ENCODE measurements around the gene IRGQ. TPM values are rescaled to one million over a fixed set of nuclear protein-coding genes. Genes with fewer than 3 reads are reported as not detected.
A peak's percentile ranks its signal among the peaks of the same experiment; 100 is the strongest.

The IRGQ gene
- total and polyA plus RNA-seq, 2 experiments from 2014 or later, result 8.4 to 49.6 TPM

DNA sequence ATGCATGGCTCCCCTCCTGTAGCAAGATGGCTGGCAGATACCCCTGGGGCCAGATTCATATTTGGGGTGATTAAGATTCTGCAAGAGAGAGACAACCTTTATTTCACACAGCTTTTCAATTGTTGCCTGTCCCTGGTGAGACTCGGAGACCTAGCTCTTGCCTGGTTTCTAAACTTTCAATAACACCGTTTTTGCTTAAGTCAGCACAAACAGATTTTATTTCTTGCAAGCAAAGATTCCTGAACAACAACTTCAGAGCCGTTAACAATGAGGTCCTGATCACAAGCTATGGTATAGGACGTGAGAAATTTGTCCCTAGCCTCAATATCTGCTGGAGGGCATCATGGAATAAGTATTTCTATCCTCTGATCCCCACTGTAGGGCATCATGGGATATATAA is 46.6 kb upstream of the IRGQ start (continued):
- TF ChIP-seq, protein P1, sequence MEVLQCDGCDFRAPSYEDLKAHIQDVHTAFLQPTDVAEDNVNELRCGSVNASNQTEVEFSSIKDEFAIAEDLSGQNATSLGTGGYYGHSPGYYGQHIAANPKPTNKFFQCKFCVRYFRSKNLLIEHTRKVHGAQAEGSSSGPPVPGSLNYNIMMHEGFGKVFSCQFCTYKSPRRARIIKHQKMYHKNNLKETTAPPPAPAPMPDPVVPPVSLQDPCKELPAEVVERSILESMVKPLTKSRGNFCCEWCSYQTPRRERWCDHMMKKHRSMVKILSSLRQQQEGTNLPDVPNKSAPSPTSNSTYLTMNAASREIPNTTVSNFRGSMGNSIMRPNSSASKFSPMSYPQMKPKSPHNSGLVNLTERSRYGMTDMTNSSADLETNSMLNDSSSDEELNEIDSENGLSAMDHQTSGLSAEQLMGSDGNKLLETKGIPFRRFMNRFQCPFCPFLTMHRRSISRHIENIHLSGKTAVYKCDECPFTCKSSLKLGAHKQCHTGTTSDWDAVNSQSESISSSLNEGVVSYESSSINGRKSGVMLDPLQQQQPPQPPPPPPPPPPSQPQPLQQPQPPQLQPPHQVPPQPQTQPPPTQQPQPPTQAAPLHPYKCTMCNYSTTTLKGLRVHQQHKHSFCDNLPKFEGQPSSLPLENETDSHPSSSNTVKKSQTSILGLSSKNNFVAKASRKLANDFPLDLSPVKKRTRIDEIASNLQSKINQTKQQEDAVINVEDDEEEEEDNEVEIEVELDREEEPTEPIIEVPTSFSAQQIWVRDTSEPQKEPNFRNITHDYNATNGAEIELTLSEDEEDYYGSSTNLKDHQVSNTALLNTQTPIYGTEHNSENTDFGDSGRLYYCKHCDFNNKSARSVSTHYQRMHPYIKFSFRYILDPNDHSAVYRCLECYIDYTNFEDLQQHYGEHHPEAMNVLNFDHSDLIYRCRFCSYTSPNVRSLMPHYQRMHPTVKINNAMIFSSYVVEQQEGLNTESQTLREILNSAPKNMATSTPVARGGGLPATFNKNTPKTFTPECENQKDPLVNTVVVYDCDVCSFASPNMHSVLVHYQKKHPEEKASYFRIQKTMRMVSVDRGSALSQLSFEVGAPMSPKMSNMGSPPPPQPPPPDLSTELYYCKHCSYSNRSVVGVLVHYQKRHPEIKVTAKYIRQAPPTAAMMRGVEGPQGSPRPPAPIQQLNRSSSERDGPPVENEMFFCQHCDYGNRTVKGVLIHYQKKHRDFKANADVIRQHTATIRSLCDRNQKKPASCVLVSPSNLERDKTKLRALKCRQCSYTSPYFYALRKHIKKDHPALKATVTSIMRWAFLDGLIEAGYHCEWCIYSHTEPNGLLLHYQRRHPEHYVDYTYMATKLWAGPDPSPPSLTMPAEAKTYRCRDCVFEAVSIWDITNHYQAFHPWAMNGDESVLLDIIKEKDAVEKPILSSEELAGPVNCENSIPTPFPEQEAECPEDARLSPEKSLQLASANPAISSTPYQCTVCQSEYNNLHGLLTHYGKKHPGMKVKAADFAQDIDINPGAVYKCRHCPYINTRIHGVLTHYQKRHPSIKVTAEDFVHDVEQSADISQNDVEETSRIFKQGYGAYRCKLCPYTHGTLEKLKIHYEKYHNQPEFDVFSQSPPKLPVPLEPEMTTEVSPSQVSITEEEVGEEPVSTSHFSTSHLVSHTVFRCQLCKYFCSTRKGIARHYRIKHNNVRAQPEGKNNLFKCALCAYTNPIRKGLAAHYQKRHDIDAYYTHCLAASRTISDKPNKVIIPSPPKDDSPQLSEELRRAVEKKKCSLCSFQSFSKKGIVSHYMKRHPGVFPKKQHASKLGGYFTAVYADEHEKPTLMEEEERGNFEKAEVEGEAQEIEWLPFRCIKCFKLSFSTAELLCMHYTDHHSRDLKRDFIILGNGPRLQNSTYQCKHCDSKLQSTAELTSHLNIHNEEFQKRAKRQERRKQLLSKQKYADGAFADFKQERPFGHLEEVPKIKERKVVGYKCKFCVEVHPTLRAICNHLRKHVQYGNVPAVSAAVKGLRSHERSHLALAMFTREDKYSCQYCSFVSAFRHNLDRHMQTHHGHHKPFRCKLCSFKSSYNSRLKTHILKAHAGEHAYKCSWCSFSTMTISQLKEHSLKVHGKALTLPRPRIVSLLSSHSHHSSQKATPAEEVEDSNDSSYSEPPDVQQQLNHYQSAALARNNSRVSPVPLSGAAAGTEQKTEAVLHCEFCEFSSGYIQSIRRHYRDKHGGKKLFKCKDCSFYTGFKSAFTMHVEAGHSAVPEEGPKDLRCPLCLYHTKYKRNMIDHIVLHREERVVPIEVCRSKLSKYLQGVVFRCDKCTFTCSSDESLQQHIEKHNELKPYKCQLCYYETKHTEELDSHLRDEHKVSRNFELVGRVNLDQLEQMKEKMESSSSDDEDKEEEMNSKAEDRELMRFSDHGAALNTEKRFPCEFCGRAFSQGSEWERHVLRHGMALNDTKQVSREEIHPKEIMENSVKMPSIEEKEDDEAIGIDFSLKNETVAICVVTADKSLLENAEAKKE (CRISPR knock-in tag; IDR thresholded peaks at IDR 0.05), result no peak
- no peak for TF ChIP-seq ZNF331 (CRISPR knock-in tag; IDR thresholded peaks at IDR 0.05; ENCODE audit: low read depth)
- no peak for TF ChIP-seq EZH2 (IDR thresholded peaks at IDR 0.05; ENCODE audit: low read depth, unreplicated experiment)
- TF ChIP-seq, protein P2, sequence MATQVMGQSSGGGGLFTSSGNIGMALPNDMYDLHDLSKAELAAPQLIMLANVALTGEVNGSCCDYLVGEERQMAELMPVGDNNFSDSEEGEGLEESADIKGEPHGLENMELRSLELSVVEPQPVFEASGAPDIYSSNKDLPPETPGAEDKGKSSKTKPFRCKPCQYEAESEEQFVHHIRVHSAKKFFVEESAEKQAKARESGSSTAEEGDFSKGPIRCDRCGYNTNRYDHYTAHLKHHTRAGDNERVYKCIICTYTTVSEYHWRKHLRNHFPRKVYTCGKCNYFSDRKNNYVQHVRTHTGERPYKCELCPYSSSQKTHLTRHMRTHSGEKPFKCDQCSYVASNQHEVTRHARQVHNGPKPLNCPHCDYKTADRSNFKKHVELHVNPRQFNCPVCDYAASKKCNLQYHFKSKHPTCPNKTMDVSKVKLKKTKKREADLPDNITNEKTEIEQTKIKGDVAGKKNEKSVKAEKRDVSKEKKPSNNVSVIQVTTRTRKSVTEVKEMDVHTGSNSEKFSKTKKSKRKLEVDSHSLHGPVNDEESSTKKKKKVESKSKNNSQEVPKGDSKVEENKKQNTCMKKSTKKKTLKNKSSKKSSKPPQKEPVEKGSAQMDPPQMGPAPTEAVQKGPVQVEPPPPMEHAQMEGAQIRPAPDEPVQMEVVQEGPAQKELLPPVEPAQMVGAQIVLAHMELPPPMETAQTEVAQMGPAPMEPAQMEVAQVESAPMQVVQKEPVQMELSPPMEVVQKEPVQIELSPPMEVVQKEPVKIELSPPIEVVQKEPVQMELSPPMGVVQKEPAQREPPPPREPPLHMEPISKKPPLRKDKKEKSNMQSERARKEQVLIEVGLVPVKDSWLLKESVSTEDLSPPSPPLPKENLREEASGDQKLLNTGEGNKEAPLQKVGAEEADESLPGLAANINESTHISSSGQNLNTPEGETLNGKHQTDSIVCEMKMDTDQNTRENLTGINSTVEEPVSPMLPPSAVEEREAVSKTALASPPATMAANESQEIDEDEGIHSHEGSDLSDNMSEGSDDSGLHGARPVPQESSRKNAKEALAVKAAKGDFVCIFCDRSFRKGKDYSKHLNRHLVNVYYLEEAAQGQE (IDR thresholded peaks at IDR 0.05; ENCODE audit: unreplicated experiment), result no peak
- TF ChIP-seq JUNB (IDR thresholded peaks at IDR 0.05; ENCODE audit: unreplicated experiment), result no peak

DNA sequence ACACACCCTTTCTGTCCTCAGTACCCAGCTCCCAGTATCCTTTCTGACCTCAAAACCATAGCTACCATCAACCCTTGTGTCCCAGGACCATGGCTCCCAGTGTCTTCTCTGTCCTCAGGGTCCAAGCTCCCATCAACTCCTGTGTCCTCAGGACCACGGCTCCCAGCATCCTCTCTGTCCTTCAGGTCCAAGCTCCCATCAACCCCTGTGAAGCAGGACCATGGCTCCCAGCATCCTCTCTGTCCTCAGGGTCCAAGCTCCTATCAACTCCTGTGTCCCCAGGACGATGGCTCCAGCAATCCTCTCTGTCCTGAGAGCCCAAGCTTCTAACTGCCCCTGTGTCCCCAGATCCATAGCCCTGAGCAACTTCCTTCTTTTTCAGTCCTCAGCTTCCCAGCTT is 45.4 kb upstream of the IRGQ start:
- no peaks in the 10 kb centered on the region for H3K9me2 ChIP-seq (ENCODE audit: insufficient read depth)
- peaks cover 52% of the 10 kb centered on the region for H3K27me3 ChIP-seq (ENCODE audit: insufficient read depth)
- H3K79me2 ChIP-seq (replicated peaks; ENCODE audit: insufficient read depth), result no peaks in the 10 kb centered on the region
- no peak overlapping the region for H3K4me3 ChIP-seq
- no peak overlapping the region for H3K27ac Mint-ChIP-seq
- peaks cover 17% of the 10 kb centered on the region for H3K4me1 ChIP-seq (ENCODE audit: insufficient read depth)
- peaks cover 53% of the 10 kb centered on the region for H3K27me3 Mint-ChIP-seq (ENCODE audit: insufficient read depth, low read depth, poor library complexity)
- peaks cover 21% of the 10 kb centered on the region for H3K36me3 Mint-ChIP-seq (ENCODE audit: low read depth)
- H3K36me3 ChIP-seq (ENCODE audit: insufficient read depth), result no peaks in the 10 kb centered on the region
- TF ChIP-seq STAT1 (IDR thresholded peaks at IDR 0.05; ENCODE audit: unreplicated experiment) (no peak), CREB1 (CRISPR knock-in tag; IDR thresholded peaks at IDR 0.05; ENCODE audit: low read depth) (no peak), NANOG (IDR thresholded peaks at IDR 0.05; ENCODE audit: borderline replicate concordance) (no peak)
- TF ChIP-seq, protein P2 (IDR thresholded peaks at IDR 0.05; ENCODE audit: unreplicated experiment), result no peak
- TF ChIP-seq, protein P3, sequence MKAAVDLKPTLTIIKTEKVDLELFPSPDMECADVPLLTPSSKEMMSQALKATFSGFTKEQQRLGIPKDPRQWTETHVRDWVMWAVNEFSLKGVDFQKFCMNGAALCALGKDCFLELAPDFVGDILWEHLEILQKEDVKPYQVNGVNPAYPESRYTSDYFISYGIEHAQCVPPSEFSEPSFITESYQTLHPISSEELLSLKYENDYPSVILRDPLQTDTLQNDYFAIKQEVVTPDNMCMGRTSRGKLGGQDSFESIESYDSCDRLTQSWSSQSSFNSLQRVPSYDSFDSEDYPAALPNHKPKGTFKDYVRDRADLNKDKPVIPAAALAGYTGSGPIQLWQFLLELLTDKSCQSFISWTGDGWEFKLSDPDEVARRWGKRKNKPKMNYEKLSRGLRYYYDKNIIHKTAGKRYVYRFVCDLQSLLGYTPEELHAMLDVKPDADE (IDR thresholded peaks at IDR 0.05), result peak; percentile 49; the same call in 1 of the 2 replicates
- H2AFZ ChIP-seq, result no peak overlapping the region
- peak overlapping the region; percentile 64 for H3K4me3 Mint-ChIP-seq
- no peaks in the 10 kb centered on the region for H3F3A ChIP-seq (replicated peaks; ENCODE audit: low read depth)
- H3K9me3 Mint-ChIP-seq, result peaks cover 6% of the 10 kb centered on the region
- peak; percentile 23 for DNase-seq (ENCODE audit: low spot score)
- peaks cover 4% of the 10 kb centered on the region; the same call in 1 of the 2 replicates for H4K20me1 ChIP-seq (replicated peaks; ENCODE audit: insufficient read depth)
- H3K27ac ChIP-seq (ENCODE audit: low read depth), result no peak overlapping the region
- ATAC-seq, result peak; percentile 13; the same call in 1 of the 3 replicates
- no peak overlapping the region for H3K4me2 ChIP-seq
- H3K4me1 Mint-ChIP-seq, result peaks cover 25% of the 10 kb centered on the region
